ENCODE measurements around the gene CCDC169.

DNA sequence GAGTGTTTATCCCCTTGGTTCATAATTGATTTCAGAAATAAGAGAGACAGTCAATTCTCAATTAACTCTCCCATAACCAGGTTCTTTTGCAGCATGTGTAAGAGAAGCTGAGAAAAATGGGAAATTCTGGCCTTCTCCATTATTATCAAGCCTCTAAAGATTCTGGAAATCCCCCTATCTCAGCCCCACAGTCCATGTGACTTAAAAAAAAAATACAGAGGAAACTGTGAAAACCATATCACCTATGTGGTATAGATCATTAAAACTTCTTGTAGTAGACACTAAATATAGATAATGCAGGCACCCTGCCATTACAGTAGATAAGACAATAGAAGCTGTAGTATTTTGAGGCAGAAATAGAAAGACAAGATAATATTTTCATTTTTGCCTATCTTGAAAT is 48.9 kb downstream of the CCDC169 start:
- TF ChIP-seq, protein P1, sequence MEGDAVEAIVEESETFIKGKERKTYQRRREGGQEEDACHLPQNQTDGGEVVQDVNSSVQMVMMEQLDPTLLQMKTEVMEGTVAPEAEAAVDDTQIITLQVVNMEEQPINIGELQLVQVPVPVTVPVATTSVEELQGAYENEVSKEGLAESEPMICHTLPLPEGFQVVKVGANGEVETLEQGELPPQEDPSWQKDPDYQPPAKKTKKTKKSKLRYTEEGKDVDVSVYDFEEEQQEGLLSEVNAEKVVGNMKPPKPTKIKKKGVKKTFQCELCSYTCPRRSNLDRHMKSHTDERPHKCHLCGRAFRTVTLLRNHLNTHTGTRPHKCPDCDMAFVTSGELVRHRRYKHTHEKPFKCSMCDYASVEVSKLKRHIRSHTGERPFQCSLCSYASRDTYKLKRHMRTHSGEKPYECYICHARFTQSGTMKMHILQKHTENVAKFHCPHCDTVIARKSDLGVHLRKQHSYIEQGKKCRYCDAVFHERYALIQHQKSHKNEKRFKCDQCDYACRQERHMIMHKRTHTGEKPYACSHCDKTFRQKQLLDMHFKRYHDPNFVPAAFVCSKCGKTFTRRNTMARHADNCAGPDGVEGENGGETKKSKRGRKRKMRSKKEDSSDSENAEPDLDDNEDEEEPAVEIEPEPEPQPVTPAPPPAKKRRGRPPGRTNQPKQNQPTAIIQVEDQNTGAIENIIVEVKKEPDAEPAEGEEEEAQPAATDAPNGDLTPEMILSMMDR (IDR thresholded peaks at IDR 0.05; ENCODE audit: low read length) = no peak
- no peak for TF ChIP-seq EZH2 (IDR thresholded peaks at IDR 0.05; ENCODE audit: borderline replicate concordance, low read length)

Data from OCI-LY1 (cell line).